ENCODE measurements around the gene ARRB1. TPM values are rescaled to one million over a fixed set of nuclear protein-coding genes. Genes with fewer than 3 reads are reported as not detected.

ARRB1 gene
- polyA plus RNA-seq, 2 donors, result 4.9 to 5.0 TPM

GRCh38 chr11:75298191-75298975, 53.1 kb downstream of the ARRB1 start:
- H3K27ac ChIP-seq (ENCODE audit: low read depth in 2 of 2, low read length in 1 of 2), result no peak overlapping the region
- no peaks in the 10 kb centered on the region for H3K27me3 ChIP-seq (ENCODE audit: control insufficient read depth in 1 of 2, insufficient read depth in 2 of 2, low read length in 2 of 2)
- 81 to 86% methylated on average over 3 to 4 of the region's 4 CpGs for WGBS, 2 donors

GRCh38 chr11:75293903-75294302, 57.6 kb downstream of the ARRB1 start:
- Histone ChIP-seq H3K4me1 (ENCODE audit: control insufficient read depth in 2 of 2, insufficient read depth in 2 of 2, low read length in 1 of 2) (peaks cover 0 to 10% of the 10 kb centered on the region in 2 donors), H3K27ac (ENCODE audit: low read depth in 2 of 2, low read length in 1 of 2) (no peak overlapping the region), H3K9me3 (ENCODE audit: control insufficient read depth in 2 of 2, insufficient read depth in 1 of 2, low read depth in 1 of 2, low read length in 1 of 2) (no peaks in the 10 kb centered on the region), H3K27me3 (ENCODE audit: control insufficient read depth in 1 of 2, insufficient read depth in 2 of 2, low read length in 2 of 2) (no peaks in the 10 kb centered on the region), H3K36me3 (ENCODE audit: control insufficient read depth in 2 of 2, insufficient read depth in 2 of 2, low read length in 1 of 2) (no peaks in the 10 kb centered on the region), H3K4me3 (ENCODE audit: low read depth in 1 of 2, low read length in 2 of 2) (no peak overlapping the region)
- 88 to 98% methylated on average over 2 of the region's 2 CpGs for WGBS, 2 donors

More at GRCh38 chr11:75298191-75298975, 53.1 kb downstream of the ARRB1 start:
- Histone ChIP-seq H3K9me3 (ENCODE audit: control insufficient read depth in 2 of 2, insufficient read depth in 1 of 2, low read depth in 1 of 2, low read length in 1 of 2) (no peaks in the 10 kb centered on the region), H3K4me3 (ENCODE audit: low read depth in 1 of 2, low read length in 2 of 2) (no peak overlapping the region), H3K4me1 (ENCODE audit: control insufficient read depth in 2 of 2, insufficient read depth in 2 of 2, low read length in 1 of 2) (peaks cover 0 to 4% of the 10 kb centered on the region in 2 donors), H3K36me3 (ENCODE audit: control insufficient read depth in 2 of 2, insufficient read depth in 2 of 2, low read length in 1 of 2) (no peaks in the 10 kb centered on the region)

GRCh38 chr11:75292943-75293342, 58.5 kb downstream of the ARRB1 start:
- Histone ChIP-seq H3K27ac (ENCODE audit: low read depth in 2 of 2, low read length in 1 of 2) (peak overlapping the region in 1 of 2 donors; percentile 16), H3K4me1 (ENCODE audit: control insufficient read depth in 2 of 2, insufficient read depth in 2 of 2, low read length in 1 of 2) (peaks cover 0 to 10% of the 10 kb centered on the region in 2 donors), H3K4me3 (ENCODE audit: low read depth in 1 of 2, low read length in 2 of 2) (no peak overlapping the region), H3K36me3 (ENCODE audit: control insufficient read depth in 2 of 2, insufficient read depth in 2 of 2, low read length in 1 of 2) (no peaks in the 10 kb centered on the region), H3K9me3 (ENCODE audit: control insufficient read depth in 2 of 2, insufficient read depth in 1 of 2, low read depth in 1 of 2, low read length in 1 of 2) (no peaks in the 10 kb centered on the region), H3K27me3 (ENCODE audit: control insufficient read depth in 1 of 2, insufficient read depth in 2 of 2, low read length in 2 of 2) (no peaks in the 10 kb centered on the region)
- 74 to 89% methylated on average over 3 of the region's 3 CpGs for WGBS, 2 donors

- Histone ChIP-seq H3K36me3 (ENCODE audit: control insufficient read depth in 2 of 2, insufficient read depth in 2 of 2, low read length in 1 of 2) (no peaks in the 10 kb centered on the region), H3K27ac (ENCODE audit: low read depth in 2 of 2, low read length in 1 of 2) (no peak overlapping the region), H3K4me1 (ENCODE audit: control insufficient read depth in 2 of 2, insufficient read depth in 2 of 2, low read length in 1 of 2) (peaks cover 0 to 10% of the 10 kb centered on the region in 2 donors), H3K27me3 (ENCODE audit: control insufficient read depth in 1 of 2, insufficient read depth in 2 of 2, low read length in 2 of 2) (no peaks in the 10 kb centered on the region), H3K9me3 (ENCODE audit: control insufficient read depth in 2 of 2, insufficient read depth in 1 of 2, low read depth in 1 of 2, low read length in 1 of 2) (no peaks in the 10 kb centered on the region), H3K4me3 (ENCODE audit: low read depth in 1 of 2, low read length in 2 of 2) (no peak overlapping the region)
- WGBS, 2 donors, result 89 to 99% methylated on average over 6 of the region's 6 CpGs
These were observed 59.7 kb downstream of the ARRB1 start for GRCh38 chr11:75291741-75292140.

GRCh38 chr11:75289919-75290318, 61.5 kb downstream of the ARRB1 start:
- no peak overlapping the region for H3K27ac ChIP-seq (ENCODE audit: low read depth in 2 of 2, low read length in 1 of 2)
- no peak overlapping the region for H3K4me3 ChIP-seq (ENCODE audit: low read depth in 1 of 2, low read length in 2 of 2)
- no peaks in the 10 kb centered on the region for H3K27me3 ChIP-seq (ENCODE audit: control insufficient read depth in 1 of 2, insufficient read depth in 2 of 2, low read length in 2 of 2)
- no peaks in the 10 kb centered on the region for H3K9me3 ChIP-seq (ENCODE audit: control insufficient read depth in 2 of 2, insufficient read depth in 1 of 2, low read depth in 1 of 2, low read length in 1 of 2)
- peaks cover 0 to 12% of the 10 kb centered on the region in 2 donors for H3K4me1 ChIP-seq (ENCODE audit: control insufficient read depth in 2 of 2, insufficient read depth in 2 of 2, low read length in 1 of 2)
- H3K36me3 ChIP-seq (ENCODE audit: control insufficient read depth in 2 of 2, insufficient read depth in 2 of 2, low read length in 1 of 2), result peaks cover 3 to 4% of the 10 kb centered on the region in 2 donors
- 91 to 93% methylated on average over 12 of the region's 12 CpGs for WGBS, 2 donors

- Histone ChIP-seq H3K27ac (ENCODE audit: low read depth in 2 of 2, low read length in 1 of 2) (no peak overlapping the region), H3K9me3 (ENCODE audit: control insufficient read depth in 2 of 2, insufficient read depth in 1 of 2, low read depth in 1 of 2, low read length in 1 of 2) (no peaks in the 10 kb centered on the region), H3K4me3 (ENCODE audit: low read depth in 1 of 2, low read length in 2 of 2) (no peak overlapping the region), H3K36me3 (ENCODE audit: control insufficient read depth in 2 of 2, insufficient read depth in 2 of 2, low read length in 1 of 2) (peaks cover 3 to 4% of the 10 kb centered on the region in 2 donors), H3K27me3 (ENCODE audit: control insufficient read depth in 1 of 2, insufficient read depth in 2 of 2, low read length in 2 of 2) (no peaks in the 10 kb centered on the region), H3K4me1 (ENCODE audit: control insufficient read depth in 2 of 2, insufficient read depth in 2 of 2, low read length in 1 of 2) (peaks cover 0 to 12% of the 10 kb centered on the region in 2 donors)
- WGBS, 2 donors, result 86 to 89% methylated on average over 6 of the region's 6 CpGs
These were observed 62.0 kb downstream of the ARRB1 start for GRCh38 chr11:75289511-75289760.

GRCh38 chr11:75287579-75287978, 63.9 kb downstream of the ARRB1 start:
- 95% methylated on average over 17 of the region's 17 CpGs for WGBS, 2 donors
- no peak overlapping the region for H3K27ac ChIP-seq (ENCODE audit: low read depth in 2 of 2, low read length in 1 of 2)
- peaks cover 0 to 2% of the 10 kb centered on the region in 2 donors for H3K4me1 ChIP-seq (ENCODE audit: control insufficient read depth in 2 of 2, insufficient read depth in 2 of 2, low read length in 1 of 2)
- H3K4me3 ChIP-seq (ENCODE audit: low read depth in 1 of 2, low read length in 2 of 2), result no peak overlapping the region
- no peaks in the 10 kb centered on the region for H3K9me3 ChIP-seq (ENCODE audit: control insufficient read depth in 2 of 2, insufficient read depth in 1 of 2, low read depth in 1 of 2, low read length in 1 of 2)
- H3K27me3 ChIP-seq (ENCODE audit: control insufficient read depth in 1 of 2, insufficient read depth in 2 of 2, low read length in 2 of 2), result no peaks in the 10 kb centered on the region
- H3K36me3 ChIP-seq (ENCODE audit: control insufficient read depth in 2 of 2, insufficient read depth in 2 of 2, low read length in 1 of 2), result peaks cover 3 to 4% of the 10 kb centered on the region in 2 donors

GRCh38 chr11:75286826-75287465, 64.5 kb downstream of the ARRB1 start:
- Histone ChIP-seq H3K27ac (ENCODE audit: low read depth in 2 of 2, low read length in 1 of 2) (no peak overlapping the region), H3K27me3 (ENCODE audit: control insufficient read depth in 1 of 2, insufficient read depth in 2 of 2, low read length in 2 of 2) (no peaks in the 10 kb centered on the region), H3K36me3 (ENCODE audit: control insufficient read depth in 2 of 2, insufficient read depth in 2 of 2, low read length in 1 of 2) (peaks cover 3 to 6% of the 10 kb centered on the region in 2 donors), H3K9me3 (ENCODE audit: control insufficient read depth in 2 of 2, insufficient read depth in 1 of 2, low read depth in 1 of 2, low read length in 1 of 2) (no peaks in the 10 kb centered on the region), H3K4me1 (ENCODE audit: control insufficient read depth in 2 of 2, insufficient read depth in 2 of 2, low read length in 1 of 2) (peaks cover 0 to 2% of the 10 kb centered on the region in 2 donors), H3K4me3 (ENCODE audit: low read depth in 1 of 2, low read length in 2 of 2) (no peak overlapping the region)
- 78% methylated on average over 14 of the region's 14 CpGs for WGBS, 2 donors

GRCh38 chr11:75285776-75286360, 65.6 kb downstream of the ARRB1 start:
- no peak overlapping the region for H3K4me3 ChIP-seq (ENCODE audit: low read depth in 1 of 2, low read length in 2 of 2)
- H3K4me1 ChIP-seq (ENCODE audit: control insufficient read depth in 2 of 2, insufficient read depth in 2 of 2, low read length in 1 of 2), result peaks cover 0 to 2% of the 10 kb centered on the region in 2 donors
- no peaks in the 10 kb centered on the region for H3K9me3 ChIP-seq (ENCODE audit: control insufficient read depth in 2 of 2, insufficient read depth in 1 of 2, low read depth in 1 of 2, low read length in 1 of 2)
- peaks cover 3 to 14% of the 10 kb centered on the region in 2 donors for H3K36me3 ChIP-seq (ENCODE audit: control insufficient read depth in 2 of 2, insufficient read depth in 2 of 2, low read length in 1 of 2)
- no peaks in the 10 kb centered on the region for H3K27me3 ChIP-seq (ENCODE audit: control insufficient read depth in 1 of 2, insufficient read depth in 2 of 2, low read length in 2 of 2)
- no peak overlapping the region for H3K27ac ChIP-seq (ENCODE audit: low read depth in 2 of 2, low read length in 1 of 2)
- 97% methylated on average over 5 of the region's 5 CpGs for WGBS, 2 donors
